ENCODE data around the gene BCL2L15. TPM values are rescaled to one million over a fixed set of nuclear protein-coding genes. Genes with fewer than 3 reads are reported as not detected.

Gene BCL2L15
- total RNA-seq, 1 donor from 2014 or later = 0.81 TPM

DNA sequence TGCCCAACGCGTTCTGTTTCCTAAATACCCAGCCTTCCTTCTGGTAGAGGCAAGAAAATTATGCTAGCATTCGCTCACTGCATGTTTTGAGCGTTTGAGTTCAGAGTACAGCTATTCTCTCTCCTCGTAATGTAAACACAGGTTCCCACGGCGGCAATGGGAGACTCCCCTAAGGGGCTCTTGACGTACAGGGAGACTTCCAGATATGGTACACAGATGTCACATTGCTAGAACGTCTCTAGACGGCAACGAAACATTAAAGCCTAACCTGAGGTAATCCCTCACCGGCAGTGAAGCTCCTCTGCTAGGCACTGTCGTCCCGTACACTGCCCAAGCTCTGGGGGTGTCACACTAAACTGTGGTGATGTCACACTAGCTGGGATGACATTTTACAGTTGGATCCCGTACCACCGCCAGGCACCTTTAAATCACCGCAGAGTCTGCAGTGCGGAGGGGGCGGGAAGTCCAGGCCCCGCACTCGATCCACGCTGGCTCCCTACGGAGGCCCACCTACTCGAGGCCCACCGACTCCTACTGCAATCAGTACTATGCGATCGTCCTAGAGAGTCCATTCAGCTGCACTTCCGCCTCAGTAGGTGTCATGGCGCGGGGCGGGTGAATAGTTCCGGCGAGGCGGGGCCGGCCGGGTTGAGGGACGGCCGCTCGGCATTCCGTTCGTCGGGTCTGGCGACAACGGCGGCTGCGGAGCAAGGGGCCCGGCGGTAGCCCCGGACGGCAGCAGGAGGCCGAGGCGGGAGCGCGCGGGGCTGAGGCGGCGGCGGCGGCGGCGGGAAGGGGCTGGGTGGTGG is 41.8 kb upstream of the BCL2L15 start, which contains the start of gene HIPK1:
TSS of gene HIPK1 (plus strand) at position 384 of the 809 bp plus-strand sequence.
- no peak for TF ChIP-seq CTCF (IDR thresholded peaks at IDR 0.05)
- H3K4me3 Mint-ChIP-seq (ENCODE audit: unreplicated experiment) = peak within 1 kb of the TSS; percentile 97
- peak within 1 kb of the TSS; percentile 99 for H3K27ac Mint-ChIP-seq (ENCODE audit: unreplicated experiment)
- peaks cover 47% of the 10 kb centered on the region for H3K4me1 Mint-ChIP-seq (ENCODE audit: unreplicated experiment)
- H3K27me3 Mint-ChIP-seq (ENCODE audit: unreplicated experiment) = peaks cover 8% of the 10 kb centered on the region
- H3K36me3 Mint-ChIP-seq (ENCODE audit: unreplicated experiment) = no peaks in the 10 kb centered on the region
- peak; percentile 96 for DNase-seq (ENCODE audit: extremely low spot score, unreplicated experiment)
- H3K9me3 Mint-ChIP-seq (ENCODE audit: unreplicated experiment) = no peaks in the 10 kb centered on the region

- no peak for TF ChIP-seq CTCF (IDR thresholded peaks at IDR 0.05)
- no peaks in the 10 kb centered on the region for H3K36me3 Mint-ChIP-seq (ENCODE audit: unreplicated experiment)
- peaks cover 11% of the 10 kb centered on the region for H3K27me3 Mint-ChIP-seq (ENCODE audit: unreplicated experiment)
- no peak for DNase-seq (ENCODE audit: extremely low spot score, unreplicated experiment)
- no peaks in the 10 kb centered on the region for H3K9me3 Mint-ChIP-seq (ENCODE audit: unreplicated experiment)
- peak overlapping the region; percentile 97 for H3K4me3 Mint-ChIP-seq (ENCODE audit: unreplicated experiment)
- peak overlapping the region; percentile 99 for H3K27ac Mint-ChIP-seq (ENCODE audit: unreplicated experiment)
- H3K4me1 Mint-ChIP-seq (ENCODE audit: unreplicated experiment) = peaks cover 42% of the 10 kb centered on the region
Measured at GRCh38 chr1:113928187-113928930, 41.0 kb upstream of the BCL2L15 start.

DNA sequence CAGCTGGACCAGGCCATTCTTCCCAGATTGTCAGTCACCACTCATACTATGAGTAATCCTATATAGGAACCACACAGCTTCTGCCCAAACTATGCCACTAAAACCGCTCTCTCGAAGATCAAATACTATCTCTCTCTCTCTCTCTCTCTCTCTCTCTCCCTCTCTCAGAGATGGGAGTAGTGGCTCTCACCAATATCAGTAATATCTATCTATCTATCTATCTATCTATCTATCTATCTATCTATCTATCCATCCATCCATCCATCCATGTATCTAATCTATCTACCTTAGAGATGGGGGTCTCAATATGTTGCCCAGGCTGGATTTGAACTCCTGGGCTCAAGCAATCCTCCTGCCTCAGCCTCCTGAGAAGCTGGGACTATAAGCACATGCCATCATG is 37.1 kb upstream of the BCL2L15 start:
- Mint-ChIP-seq H3K36me3 (ENCODE audit: unreplicated experiment) (no peaks in the 10 kb centered on the region), H3K4me3 (ENCODE audit: unreplicated experiment) (no peak overlapping the region), H3K27ac (ENCODE audit: unreplicated experiment) (no peak overlapping the region), H3K27me3 (ENCODE audit: unreplicated experiment) (peaks cover 23% of the 10 kb centered on the region), H3K4me1 (ENCODE audit: unreplicated experiment) (peaks cover 11% of the 10 kb centered on the region), H3K9me3 (ENCODE audit: unreplicated experiment) (no peaks in the 10 kb centered on the region)
- no peak for TF ChIP-seq CTCF (IDR thresholded peaks at IDR 0.05)
- no peak for DNase-seq (ENCODE audit: extremely low spot score, unreplicated experiment)

- H3K4me1 Mint-ChIP-seq (ENCODE audit: unreplicated experiment) = peaks cover 4% of the 10 kb centered on the region
- TF ChIP-seq CTCF (IDR thresholded peaks at IDR 0.05) = no peak
- H3K36me3 Mint-ChIP-seq (ENCODE audit: unreplicated experiment) = no peaks in the 10 kb centered on the region
- peaks cover 23% of the 10 kb centered on the region for H3K27me3 Mint-ChIP-seq (ENCODE audit: unreplicated experiment)
- no peak for DNase-seq (ENCODE audit: extremely low spot score, unreplicated experiment)
- no peak overlapping the region for H3K27ac Mint-ChIP-seq (ENCODE audit: unreplicated experiment)
- H3K4me3 Mint-ChIP-seq (ENCODE audit: unreplicated experiment) = no peak overlapping the region
- H3K9me3 Mint-ChIP-seq (ENCODE audit: unreplicated experiment) = no peaks in the 10 kb centered on the region
Measured at GRCh38 chr1:113922957-113923356, 35.6 kb upstream of the BCL2L15 start.

- Mint-ChIP-seq H3K27ac (ENCODE audit: unreplicated experiment) (no peak overlapping the region), H3K9me3 (ENCODE audit: unreplicated experiment) (no peaks in the 10 kb centered on the region)
Measured at GRCh38 chr1:113918243-113918642, 30.9 kb upstream of the BCL2L15 start.

More at GRCh38 chr1:113918243-113918642, 30.9 kb upstream of the BCL2L15 start:
- Mint-ChIP-seq H3K36me3 (ENCODE audit: unreplicated experiment) (peaks cover 4% of the 10 kb centered on the region), H3K4me3 (ENCODE audit: unreplicated experiment) (no peak overlapping the region), H3K27me3 (ENCODE audit: unreplicated experiment) (peaks cover 11% of the 10 kb centered on the region), H3K4me1 (ENCODE audit: unreplicated experiment) (peaks cover 2% of the 10 kb centered on the region)
- DNase-seq (ENCODE audit: extremely low spot score, unreplicated experiment) = no peak
- TF ChIP-seq CTCF (IDR thresholded peaks at IDR 0.05) = no peak
